Glutamatergic neuron (in vitro differentiated cells): ENCODE measurements around the gene CATSPER1. TPM values are rescaled to one million over a fixed set of nuclear protein-coding genes. Genes with fewer than 3 reads are reported as not detected.

Experiments used
- DNase-seq: peaks from one replicate; pipeline ENCODE4 v3.0.0; 2022
- H3K27ac Mint-ChIP-seq: one replicate; pipeline ENCODE4 v1.8.0; 2020; ENCODE audit warnings: mild to moderate bottlenecking, mixed read lengths, inconsistent platforms; ENCODE audit not compliant: unreplicated experiment
- H3K27me3 Mint-ChIP-seq: one replicate; pipeline ENCODE4 v1.8.0; 2020; ENCODE audit warnings: mild to moderate bottlenecking, moderate library complexity, mixed read lengths, inconsistent platforms; ENCODE audit not compliant: unreplicated experiment
- H3K36me3 Mint-ChIP-seq: one replicate; pipeline ENCODE4 v1.8.0; 2020; ENCODE audit warnings: mild to moderate bottlenecking, mixed read lengths, inconsistent platforms; ENCODE audit not compliant: unreplicated experiment
- H3K4me1 Mint-ChIP-seq: one replicate; pipeline ENCODE4 v1.8.0; 2020; ENCODE audit warnings: mild to moderate bottlenecking, low read depth, mixed read lengths, inconsistent platforms; ENCODE audit not compliant: unreplicated experiment
- H3K4me3 Mint-ChIP-seq: one replicate; pipeline ENCODE4 v1.8.0; 2020; ENCODE audit warnings: mild to moderate bottlenecking, mixed read lengths, inconsistent platforms; ENCODE audit not compliant: unreplicated experiment
- H3K9me3 Mint-ChIP-seq: one replicate; pipeline ENCODE4 v1.8.0; 2020; ENCODE audit warnings: mild to moderate bottlenecking, moderate library complexity, mixed read lengths, inconsistent platforms; ENCODE audit not compliant: unreplicated experiment
- CTCF ChIP-seq: fragments of 200-600 bp; sonication (generic); IDR thresholded peaks from one replicate; pipeline ENCODE4 v1.5.0; 2021; ENCODE audit not compliant: partially characterized antibody, unreplicated experiment
- total RNA-seq: library from RNA; stranded (reverse); fragmentation: NEBNext Ultra II Directional; extraction: Animal tissue kit (Norgen Biotek cat#: 25700); gene quantifications from one replicate; pipeline ENCODE4 v1.2.1, GENCODE V29; 2021; ENCODE audit not compliant: unreplicated experiment

The CATSPER1 gene
- total RNA-seq, 1 donor from 2014 or later = not detected

DNA sequence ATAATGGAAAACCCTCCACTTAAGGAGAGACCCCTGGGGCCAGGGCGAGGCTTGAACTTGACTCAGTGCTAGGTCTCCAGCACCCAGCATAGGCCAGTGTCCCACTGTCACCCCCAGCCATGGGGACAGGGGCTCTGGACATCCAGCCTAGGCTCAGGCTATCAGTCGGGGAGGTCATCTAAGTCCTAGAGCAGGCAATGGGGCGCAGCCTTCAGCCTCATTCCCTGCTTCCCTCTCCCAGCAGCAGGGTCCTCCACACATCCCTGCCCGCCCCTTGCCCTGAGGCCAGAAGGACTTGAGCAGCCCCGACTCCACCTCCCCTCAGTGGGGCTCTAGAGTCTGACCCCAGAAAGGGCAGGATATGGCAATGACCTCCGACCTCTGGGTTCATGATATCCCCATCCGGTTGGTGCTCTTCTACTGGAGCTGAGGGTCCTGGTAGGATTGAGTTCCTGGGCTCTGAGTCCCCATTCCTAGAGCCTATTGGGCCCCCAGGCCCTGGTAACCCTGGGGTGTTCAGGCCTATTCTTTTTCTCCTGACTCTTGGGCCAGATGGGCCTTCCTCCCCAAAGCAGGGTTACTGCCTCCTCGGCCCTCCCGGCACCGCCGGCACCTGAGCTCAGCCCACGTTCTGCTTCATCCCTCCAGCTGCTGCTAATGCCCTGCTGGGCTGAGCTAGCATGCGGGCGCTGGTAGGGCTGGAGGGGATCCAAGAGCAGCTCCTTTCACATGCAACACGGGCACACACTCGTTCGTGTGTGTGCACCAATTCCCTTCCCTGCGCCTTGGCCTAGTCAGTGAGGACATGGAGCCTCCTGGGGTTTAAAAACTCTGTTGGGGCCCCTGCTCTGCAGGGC is 10.1 kb downstream of the CATSPER1 start:
- H3K4me3 Mint-ChIP-seq = no peak overlapping the region
- no peaks in the 10 kb centered on the region for H3K27me3 Mint-ChIP-seq
- no peaks in the 10 kb centered on the region for H3K36me3 Mint-ChIP-seq
- no peak for DNase-seq
- no peaks in the 10 kb centered on the region for H3K4me1 Mint-ChIP-seq
- no peak for TF ChIP-seq CTCF
- H3K27ac Mint-ChIP-seq = no peak overlapping the region
- no peaks in the 10 kb centered on the region for H3K9me3 Mint-ChIP-seq

DNA sequence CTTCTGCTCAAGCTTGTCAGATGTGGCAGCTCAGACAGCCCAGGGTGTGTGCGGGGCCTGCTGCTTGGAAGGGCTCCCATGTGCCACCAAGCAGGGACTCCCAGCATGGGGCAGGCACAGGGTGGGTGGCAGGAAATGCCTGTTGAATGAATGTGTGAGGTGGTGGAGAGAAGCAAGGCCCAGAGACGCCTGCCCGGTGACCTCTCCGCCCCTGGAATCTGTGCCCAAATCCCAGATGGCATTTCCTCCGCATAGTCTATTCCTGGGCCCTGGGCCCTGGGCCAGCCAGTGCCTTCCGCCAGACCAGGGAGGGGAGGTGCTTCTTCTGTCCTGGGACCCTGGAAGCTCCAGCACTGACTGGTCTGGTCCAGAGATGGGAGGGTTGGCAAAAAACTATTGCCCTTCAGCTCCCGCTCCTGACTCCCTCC is 10.8 kb downstream of the CATSPER1 start:
- DNase-seq = no peak
- Mint-ChIP-seq H3K4me1 (no peaks in the 10 kb centered on the region), H3K27me3 (peaks cover under 1% of the 10 kb centered on the region), H3K27ac (no peak overlapping the region), H3K36me3 (no peaks in the 10 kb centered on the region), H3K4me3 (no peak overlapping the region), H3K9me3 (no peaks in the 10 kb centered on the region)
- no peak for TF ChIP-seq CTCF

DNA sequence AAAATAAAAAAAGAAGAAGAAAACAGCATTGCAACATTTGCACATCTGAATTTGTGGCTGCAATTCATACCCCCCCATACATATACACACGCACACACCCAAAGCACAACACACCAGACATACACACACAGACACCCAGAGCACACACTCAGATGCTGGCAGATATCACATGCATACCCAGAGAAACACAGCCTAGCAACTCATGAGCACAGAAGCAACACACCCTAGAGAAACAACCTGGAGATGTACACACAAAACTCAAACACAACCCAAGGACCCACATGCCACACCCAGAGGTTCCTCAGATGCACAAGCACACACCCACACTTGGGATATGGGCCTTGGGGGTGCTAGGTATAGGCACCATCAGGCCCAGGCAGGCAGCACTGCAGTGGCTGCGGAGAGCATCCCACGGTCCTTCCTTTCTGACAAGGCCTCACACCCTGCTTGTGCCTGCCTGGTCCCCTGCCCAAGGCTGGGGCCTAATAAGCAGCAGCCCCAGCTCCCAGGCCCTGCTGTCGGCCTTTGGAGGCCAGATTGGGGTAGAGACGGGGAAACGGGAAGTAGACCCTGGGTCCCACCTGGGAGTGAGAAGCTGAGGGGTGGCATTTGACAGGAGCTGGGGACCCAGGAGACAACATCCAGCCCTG is 11.3 kb downstream of the CATSPER1 start:
- Mint-ChIP-seq H3K4me1 (no peaks in the 10 kb centered on the region), H3K4me3 (no peak overlapping the region), H3K27ac (no peak overlapping the region), H3K27me3 (peaks cover 5% of the 10 kb centered on the region), H3K36me3 (no peaks in the 10 kb centered on the region), H3K9me3 (no peaks in the 10 kb centered on the region)
- DNase-seq = no peak
- no peak for TF ChIP-seq CTCF

DNA sequence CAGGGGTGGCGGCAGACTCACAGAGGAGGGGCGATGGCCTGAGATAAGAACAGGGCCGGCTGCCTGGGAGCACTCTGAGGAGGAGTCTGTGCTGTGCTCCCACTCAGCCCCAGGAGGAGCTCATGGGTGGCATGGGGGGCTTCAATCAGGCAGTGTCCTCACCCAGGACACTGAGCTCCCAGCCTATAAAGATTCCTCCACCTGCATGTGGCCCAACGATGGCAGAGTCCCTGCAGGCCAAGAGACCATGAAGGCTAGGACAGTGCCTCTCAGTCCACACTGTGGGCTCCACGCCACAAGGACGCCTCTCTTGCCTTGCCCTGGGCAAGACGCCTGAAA is 12.5 kb downstream of the CATSPER1 start:
- Mint-ChIP-seq H3K9me3 (no peaks in the 10 kb centered on the region), H3K27ac (no peak overlapping the region), H3K4me3 (no peak overlapping the region), H3K27me3 (peaks cover 5% of the 10 kb centered on the region), H3K36me3 (no peaks in the 10 kb centered on the region), H3K4me1 (no peaks in the 10 kb centered on the region)
- no peak for TF ChIP-seq CTCF
- no peak for DNase-seq
